AG04449 (cell line): Measurements from ENCODE around the gene LIPM.

Experiments
- CTCF ChIA-PET: fragments of 350-600 bp; formaldehyde crosslinking; extraction: SDS; loops from one replicate; lab custom pipeline; 2021; ENCODE audit warnings: antibody characterized with exemption; lab: Yijun Ruan, JAX
- POLR2A ChIA-PET: fragments of 400-600, 350-600 bp; formaldehyde crosslinking; extraction: SDS; loops from one replicate; lab custom pipeline; 2020; ENCODE audit warnings: antibody characterized with exemption, inconsistent platforms; lab: Yijun Ruan, JAX
- DNase-seq: peaks from one replicate; pipeline ENCODE4 v3.0.0-alpha.2; 2010; ENCODE audit warnings: low read depth, low spot score
- H3K4me3 ChIP-seq: 2 replicates; pipeline ENCODE4 v1.5.1; 2011; ENCODE audit warnings: low read depth, mild to moderate bottlenecking, control low read depth, low read length
- CTCF ChIP-seq: IDR thresholded peaks from one replicate; pipeline ENCODE4 v1.5.1; 2011; ENCODE audit warnings: mild to moderate bottlenecking, moderate library complexity, low read length, control low read depth, inconsistent platforms; ENCODE audit not compliant: insufficient read depth; ENCODE audit errors: missing control alignments

LIPM gene

GRCh38 chr10:88782222-88782621, 20.3 kb upstream of the LIPM start:
- POLR2A ChIA-PET: no interaction called here
- no peak for DNase-seq
- no peak for TF ChIP-seq CTCF
- CTCF ChIA-PET: no interaction called here
- H3K4me3 ChIP-seq: no peak overlapping the region

GRCh38 chr10:88783724-88784123, 18.8 kb upstream of the LIPM start:
- no peak for TF ChIP-seq CTCF
- DNase-seq: no peak
- ChIA-PET POLR2A (no interaction called here), CTCF (no interaction called here)
- H3K4me3 ChIP-seq: no peak overlapping the region

- ChIA-PET POLR2A (no interaction called here), CTCF (no interaction called here)
- no peak overlapping the region for H3K4me3 ChIP-seq
- no peak for DNase-seq
- no peak for TF ChIP-seq CTCF
These were observed 16.3 kb upstream of the LIPM start for GRCh38 chr10:88786032-88786770.

- CTCF ChIA-PET: no interaction called here
- no peak for TF ChIP-seq CTCF
- POLR2A ChIA-PET: interaction anchor here (0.6 kb wide), 1 partner anchor 93 kb away, joined by 3 read pairs; the partner anchor contains the start of gene STAMBPL1
- DNase-seq: no peak
- no peak overlapping the region for H3K4me3 ChIP-seq
These were observed 15.1 kb upstream of the LIPM start for GRCh38 chr10:88787463-88787862.

- POLR2A ChIA-PET: no interaction called here
- TF ChIP-seq CTCF: no peak
- CTCF ChIA-PET: interaction anchor here (0.7 to 1.1 kb wide), 3 partner anchors 16 to 224 kb away, joined by 3 to 5 read pairs (median 3); no protein-coding TSS in a partner anchor
- H3K4me3 ChIP-seq: no peak overlapping the region
- DNase-seq: no peak
These were observed 13.6 kb upstream of the LIPM start for GRCh38 chr10:88788924-88789323.

- TF ChIP-seq CTCF: peak; percentile 33
- CTCF ChIA-PET: interaction anchor here (0.8 to 1.6 kb wide), 4 partner anchors 17 to 227 kb away, joined by 3 to 6 read pairs (median 4); no protein-coding TSS in a partner anchor
- DNase-seq: no peak
- POLR2A ChIA-PET: no interaction called here
- H3K4me3 ChIP-seq: no peak overlapping the region
These were observed 10.6 kb upstream of the LIPM start for GRCh38 chr10:88791924-88792323.
